LNCAP (cell line): Measurements from ENCODE around the gene DOCK2.

Experiments used
- CTCF ChIP-seq: fragments of 450-650 bp; IDR thresholded peaks from 2 replicates; pipeline ENCODE4 v1.5.1; 2017; ENCODE audit warnings: mild to moderate bottlenecking

The DOCK2 gene

GRCh38 chr5:169606279-169606678 lies 30.8 kb upstream of the DOCK2 start:
- no peak for TF ChIP-seq CTCF

GRCh38 chr5:169607882-169608281 lies 29.2 kb upstream of the DOCK2 start:
- TF ChIP-seq CTCF, result no peak

GRCh38 chr5:169609716-169610115 lies 27.4 kb upstream of the DOCK2 start:
- no peak for TF ChIP-seq CTCF

GRCh38 chr5:169610606-169611005 lies 26.5 kb upstream of the DOCK2 start:
- no peak for TF ChIP-seq CTCF

- no peak for TF ChIP-seq CTCF
Observed at GRCh38 chr5:169615561-169615960, 21.5 kb upstream of the DOCK2 start.

- TF ChIP-seq CTCF, result no peak
Observed at GRCh38 chr5:169626779-169627178, 10.3 kb upstream of the DOCK2 start.

GRCh38 chr5:169627551-169627950 lies 9.5 kb upstream of the DOCK2 start:
- no peak for TF ChIP-seq CTCF

GRCh38 chr5:169628892-169629291 lies 8.2 kb upstream of the DOCK2 start:
- no peak for TF ChIP-seq CTCF
